H9 (cell line): ENCODE measurements around the gene MORC4. TPM values are rescaled to one million over a fixed set of nuclear protein-coding genes. Genes with fewer than 3 reads are reported as not detected.

ENCODE experiments used
- DNase-seq: peaks from one replicate; pipeline ENCODE4 v3.0.0-alpha.2; 2017
- H2AFZ ChIP-seq: one replicate; pipeline ENCODE4 v1.6.1; 2013; ENCODE audit warnings: mild to moderate bottlenecking, low read length, control low read depth, moderate library complexity
- H2AK5ac ChIP-seq: 2 replicates; pipeline ENCODE4 v1.6.1; 2013; ENCODE audit warnings: low read length, control low read depth, mixed read lengths; ENCODE audit not compliant: insufficient read length
- H2BK120ac ChIP-seq: one replicate; pipeline ENCODE4 v1.6.1; 2013; ENCODE audit warnings: low read depth, mild to moderate bottlenecking, low read length, control low read depth, inconsistent platforms; ENCODE audit not compliant: poor library complexity, severe bottlenecking
- H2BK12ac ChIP-seq: 2 replicates; pipeline ENCODE4 v1.6.1; 2013; ENCODE audit warnings: low read length, control low read depth, mixed read lengths, low read depth; ENCODE audit not compliant: insufficient read length
- H2BK15ac ChIP-seq: 2 replicates; pipeline ENCODE4 v1.6.1; 2013; ENCODE audit warnings: low read depth, low read length, control low read depth
- H2BK20ac ChIP-seq: one replicate; pipeline ENCODE4 v1.6.1; 2013; ENCODE audit warnings: low read depth, mild to moderate bottlenecking, low read length, control low read depth, inconsistent platforms; ENCODE audit not compliant: poor library complexity, severe bottlenecking
- H2BK5ac ChIP-seq: 2 replicates; pipeline ENCODE4 v1.6.1; 2013; ENCODE audit warnings: low read length, control low read depth, mixed read lengths; ENCODE audit not compliant: insufficient read length
- H3K14ac ChIP-seq: 2 replicates; pipeline ENCODE4 v1.6.1; 2013; ENCODE audit warnings: low read length, control low read depth; ENCODE audit not compliant: insufficient read depth
- H3K18ac ChIP-seq: 2 replicates; pipeline ENCODE4 v1.6.1; 2013; ENCODE audit warnings: low read depth, mild to moderate bottlenecking, mixed read lengths, low read length, control low read depth; ENCODE audit not compliant: insufficient read length
- H3K23ac ChIP-seq: 2 replicates; pipeline ENCODE4 v1.6.1; 2013; ENCODE audit warnings: low read length, control low read depth, mixed read lengths, low read depth; ENCODE audit not compliant: insufficient read length
- H3K23me2 ChIP-seq: 2 replicates; pipeline ENCODE4 v1.6.1; 2013; ENCODE audit warnings: low read depth, mild to moderate bottlenecking, mixed read lengths, low read length, control low read depth; ENCODE audit not compliant: insufficient read length, poor library complexity, severe bottlenecking
- H3K27ac ChIP-seq: 2 replicates; pipeline ENCODE4 v1.5.1; 2013; ENCODE audit warnings: low read length, control low read depth, mixed read lengths, low read depth; ENCODE audit not compliant: insufficient read length
- H3K27me3 ChIP-seq: 2 replicates; pipeline ENCODE4 v1.6.1; 2013; ENCODE audit warnings: low read length, control low read depth, inconsistent platforms; ENCODE audit not compliant: insufficient read depth
- H3K4ac ChIP-seq: 2 replicates; pipeline ENCODE4 v1.6.1; 2013; ENCODE audit warnings: low read depth, mild to moderate bottlenecking, control low read depth, inconsistent platforms, low read length, moderate library complexity
- H3K4me1 ChIP-seq: 2 replicates; pipeline ENCODE4 v1.6.1; 2013; ENCODE audit warnings: low read length, control low read depth, inconsistent platforms; ENCODE audit not compliant: insufficient read depth
- H3K4me2 ChIP-seq: 2 replicates; pipeline ENCODE4 v1.6.1; 2013; ENCODE audit warnings: low read length, control low read depth, mixed read lengths; ENCODE audit not compliant: insufficient read length, insufficient read depth
- H3K56ac ChIP-seq: 2 replicates; pipeline ENCODE4 v1.6.1; 2013; ENCODE audit warnings: low read depth, mild to moderate bottlenecking, mixed read lengths, low read length, control low read depth; ENCODE audit not compliant: insufficient read length
- H3K79me1 ChIP-seq: 2 replicates; pipeline ENCODE4 v1.6.1; 2013; ENCODE audit warnings: low read depth, mild to moderate bottlenecking, moderate library complexity, low read length, control low read depth, inconsistent platforms; ENCODE audit not compliant: insufficient read depth, poor library complexity, severe bottlenecking
- H3K79me2 ChIP-seq: 2 replicates; pipeline ENCODE4 v1.6.1; 2013; ENCODE audit warnings: low read length, control low read depth, inconsistent platforms; ENCODE audit not compliant: insufficient read depth
- H3K9ac ChIP-seq: 2 replicates; pipeline ENCODE4 v1.6.1; 2013; ENCODE audit warnings: low read length, control low read depth, mixed read lengths; ENCODE audit not compliant: insufficient read length; ENCODE audit errors: extremely low read depth
- H3K9me3 ChIP-seq: one replicate; pipeline ENCODE4 v1.6.1; 2013; ENCODE audit warnings: low read depth, low read length, inconsistent platforms; ENCODE audit not compliant: control insufficient read depth
- H3T11ph ChIP-seq: one replicate; pipeline ENCODE4 v1.6.1; 2013; ENCODE audit warnings: mild to moderate bottlenecking, low read length, control low read depth, inconsistent platforms
- H4K20me1 ChIP-seq: one replicate; pipeline ENCODE4 v1.6.1; 2013; ENCODE audit not compliant: control insufficient read depth, insufficient read length, insufficient read depth
- H4K5ac ChIP-seq: 2 replicates; pipeline ENCODE4 v1.6.1; 2013; ENCODE audit warnings: low read depth, mild to moderate bottlenecking, mixed read lengths, low read length, control low read depth; ENCODE audit not compliant: insufficient read length
- H4K8ac ChIP-seq: replicated peaks from 2 replicates; pipeline ENCODE4 v1.6.1; 2013; ENCODE audit warnings: low read length, control low read depth, mixed read lengths, low read depth; ENCODE audit not compliant: insufficient read length
- H4K91ac ChIP-seq: 2 replicates; pipeline ENCODE4 v1.6.1; 2013; ENCODE audit warnings: low read depth, mild to moderate bottlenecking, moderate library complexity, mixed read lengths, low read length, control low read depth; ENCODE audit not compliant: insufficient read length
- H3K27ac Mint-ChIP-seq, 3 experiments: 2 replicates in 2 of 3; 3 replicates in 1 of 3; pipeline ENCODE4 v1.8.0; 2020 to 2021; ENCODE audit warnings: mixed read lengths in 3 of 3, mild to moderate bottlenecking in 1 of 3, moderate library complexity in 1 of 3
- H3K27me3 Mint-ChIP-seq: 2 replicates; pipeline ENCODE4 v1.8.0; 2021; ENCODE audit warnings: low read depth, mild to moderate bottlenecking, moderate library complexity, mixed read lengths
- H3K36me3 Mint-ChIP-seq, 3 experiments: 2 replicates in 2 of 3; 3 replicates in 1 of 3; pipeline ENCODE4 v1.8.0; 2020 to 2021; ENCODE audit warnings: low read depth in 3 of 3, mixed read lengths in 3 of 3; ENCODE audit not compliant: insufficient read depth in 1 of 3
- H3K4me1 Mint-ChIP-seq, 2 experiments: 2 replicates each; pipeline ENCODE4 v1.8.0; 2020; ENCODE audit warnings: mixed read lengths in 2 of 2
- H3K4me3 Mint-ChIP-seq, 2 experiments: 2 replicates in 1 of 2; 3 replicates in 1 of 2; pipeline ENCODE4 v1.8.0; 2020 to 2021; ENCODE audit warnings: mild to moderate bottlenecking in 2 of 2, mixed read lengths in 2 of 2, moderate library complexity in 1 of 2
- H3K9me3 Mint-ChIP-seq, 2 experiments: 2 replicates in 1 of 2; 3 replicates in 1 of 2; pipeline ENCODE4 v1.8.0; 2020; ENCODE audit warnings: mild to moderate bottlenecking in 2 of 2, mixed read lengths in 2 of 2, moderate library complexity in 1 of 2
- WGBS: extraction: QIAGEN DNeasy Blood & Tissue Kit; methylation state at CpG from one replicate; pipeline ENCODE4 v1.1.7; 2013; ENCODE audit warnings: missing lambda C conversion rate, low lambda C conversion rate, mixed read lengths; ENCODE audit not compliant: insufficient read length; ENCODE audit errors: extremely low coverage; 5-methylcytosine and 5-hydroxymethylcytosine counted together
- total RNA-seq: library from RNA; stranded (reverse); gene quantifications from 2 replicates; pipeline ENCODE4 v1.2.1, GENCODE V29; 2021
- TF ChIP-seq, protein P1 (sequence below): fragments of 200-600 bp; sonication (generic); conservative IDR thresholded peaks from 3 replicates; pipeline ENCODE4 v1.8.0; 2021; ENCODE audit warnings: antibody characterized with exemption, mild to moderate bottlenecking

Gene MORC4
- total RNA-seq, 1 experiment from 2014 or later, result 4.3 TPM

DNA sequence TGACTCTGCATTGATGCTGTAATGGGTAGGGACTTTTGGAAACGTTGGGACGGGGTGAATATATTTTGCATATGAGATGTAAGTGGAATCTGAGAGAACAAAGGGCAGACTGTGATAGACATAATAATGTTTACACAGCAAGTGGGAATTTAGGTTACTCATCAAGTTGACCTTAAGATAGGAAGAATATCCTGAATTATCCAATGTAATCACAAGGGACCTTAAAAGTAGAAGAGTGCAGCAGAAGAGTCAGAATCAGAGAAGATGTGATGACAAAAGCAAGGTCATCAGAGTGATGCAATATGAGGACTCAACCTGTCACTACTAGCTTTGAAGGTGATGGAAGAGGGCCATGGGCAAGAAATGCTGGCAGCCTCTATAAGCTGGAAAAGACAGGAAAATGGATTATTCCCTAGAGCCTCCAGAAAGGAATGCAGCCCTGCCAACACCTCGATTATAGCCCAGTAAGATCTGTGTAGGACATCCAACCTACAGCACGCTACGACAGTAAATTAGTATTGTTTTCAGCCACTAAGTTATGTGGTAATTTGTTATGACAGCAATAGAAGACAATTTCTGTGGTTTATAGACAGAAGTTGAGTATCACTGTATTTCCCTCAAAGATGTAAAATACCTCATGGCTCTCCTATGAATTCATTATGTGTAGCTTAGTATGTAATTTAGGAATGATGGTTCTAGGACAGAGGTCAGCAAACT is 26.4 kb downstream of the MORC4 start:
- H2BK120ac ChIP-seq, result no peak overlapping the region
- no peak overlapping the region for H3K14ac ChIP-seq
- H3K56ac ChIP-seq, result no peak overlapping the region
- no peak overlapping the region for H3K18ac ChIP-seq
- DNase-seq, result no peak
- no peak overlapping the region for H2AK5ac ChIP-seq
- H4K91ac ChIP-seq, result no peak overlapping the region
- no peaks in the 10 kb centered on the region for H3K79me2 ChIP-seq
- Mint-ChIP-seq H3K4me3 (no peak overlapping the region), H3K9me3 (peaks cover 6 to 36% of the 10 kb centered on the region in 2 experiments), H3K27ac (no peak overlapping the region), H3K4me1 (0 out of 4 replicates have a peak, but pooled peaks cover 0 to 7% of the 10 kb centered on the region in 2 experiments), H3K36me3 (peaks cover 6 to 20% (median 6%) of the 10 kb centered on the region in 3 experiments; a peak in 6 of 7 replicates), H3K27me3 (no peaks in the 10 kb centered on the region)
- H3K23ac ChIP-seq, result no peak overlapping the region
- no peak overlapping the region for H3K4ac ChIP-seq
- no peak overlapping the region for H2BK12ac ChIP-seq
- H2BK15ac ChIP-seq, result no peak overlapping the region
- H3K27me3 ChIP-seq, result no peaks in the 10 kb centered on the region
- H4K8ac ChIP-seq, result no peak overlapping the region
- no peaks in the 10 kb centered on the region for H4K20me1 ChIP-seq
- no peak overlapping the region for H4K5ac ChIP-seq
- no peak overlapping the region for H2BK20ac ChIP-seq
- H2AFZ ChIP-seq, result no peak overlapping the region
- no peak overlapping the region for H3T11ph ChIP-seq
- H3K9ac ChIP-seq, result no peak overlapping the region
- WGBS, result no CpG with 5 or more reads among the region's 5 CpGs
- H3K9me3 ChIP-seq, result no peaks in the 10 kb centered on the region
- no peak overlapping the region for H3K27ac ChIP-seq
- H3K4me2 ChIP-seq, result no peak overlapping the region
- H2BK5ac ChIP-seq, result no peak overlapping the region
- no peaks in the 10 kb centered on the region for H3K4me1 ChIP-seq
- no peaks in the 10 kb centered on the region for H3K23me2 ChIP-seq
- no peaks in the 10 kb centered on the region for H3K79me1 ChIP-seq
- TF ChIP-seq, protein P1, sequence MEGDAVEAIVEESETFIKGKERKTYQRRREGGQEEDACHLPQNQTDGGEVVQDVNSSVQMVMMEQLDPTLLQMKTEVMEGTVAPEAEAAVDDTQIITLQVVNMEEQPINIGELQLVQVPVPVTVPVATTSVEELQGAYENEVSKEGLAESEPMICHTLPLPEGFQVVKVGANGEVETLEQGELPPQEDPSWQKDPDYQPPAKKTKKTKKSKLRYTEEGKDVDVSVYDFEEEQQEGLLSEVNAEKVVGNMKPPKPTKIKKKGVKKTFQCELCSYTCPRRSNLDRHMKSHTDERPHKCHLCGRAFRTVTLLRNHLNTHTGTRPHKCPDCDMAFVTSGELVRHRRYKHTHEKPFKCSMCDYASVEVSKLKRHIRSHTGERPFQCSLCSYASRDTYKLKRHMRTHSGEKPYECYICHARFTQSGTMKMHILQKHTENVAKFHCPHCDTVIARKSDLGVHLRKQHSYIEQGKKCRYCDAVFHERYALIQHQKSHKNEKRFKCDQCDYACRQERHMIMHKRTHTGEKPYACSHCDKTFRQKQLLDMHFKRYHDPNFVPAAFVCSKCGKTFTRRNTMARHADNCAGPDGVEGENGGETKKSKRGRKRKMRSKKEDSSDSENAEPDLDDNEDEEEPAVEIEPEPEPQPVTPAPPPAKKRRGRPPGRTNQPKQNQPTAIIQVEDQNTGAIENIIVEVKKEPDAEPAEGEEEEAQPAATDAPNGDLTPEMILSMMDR, result no peak
